ENCODE results near the gene PDE2A.
A peak's percentile ranks its signal among the peaks of the same experiment; 100 is the strongest.

PDE2A gene

DNA sequence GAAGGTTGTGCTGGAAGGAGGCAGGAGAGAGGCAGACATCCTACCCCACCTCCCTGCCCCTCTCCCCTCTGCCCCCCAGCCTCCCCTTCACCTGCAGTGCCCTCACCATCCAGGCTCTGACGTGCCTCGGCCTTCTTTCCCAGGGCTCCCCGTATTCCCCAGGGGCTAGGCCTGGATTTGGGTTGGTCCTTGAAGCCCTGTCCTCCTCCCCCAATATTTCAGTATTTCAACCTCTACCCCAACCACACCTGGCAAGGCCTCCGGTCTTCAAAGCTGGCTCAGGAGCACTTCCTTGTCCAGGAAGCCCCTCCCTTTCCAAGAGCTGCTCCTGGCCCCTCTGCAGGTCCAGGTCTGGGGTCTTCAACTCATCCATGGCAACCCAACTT, 8.6 kb upstream of the PDE2A start:
- no peak for DNase-seq (ENCODE audit: low spot score)

DNA sequence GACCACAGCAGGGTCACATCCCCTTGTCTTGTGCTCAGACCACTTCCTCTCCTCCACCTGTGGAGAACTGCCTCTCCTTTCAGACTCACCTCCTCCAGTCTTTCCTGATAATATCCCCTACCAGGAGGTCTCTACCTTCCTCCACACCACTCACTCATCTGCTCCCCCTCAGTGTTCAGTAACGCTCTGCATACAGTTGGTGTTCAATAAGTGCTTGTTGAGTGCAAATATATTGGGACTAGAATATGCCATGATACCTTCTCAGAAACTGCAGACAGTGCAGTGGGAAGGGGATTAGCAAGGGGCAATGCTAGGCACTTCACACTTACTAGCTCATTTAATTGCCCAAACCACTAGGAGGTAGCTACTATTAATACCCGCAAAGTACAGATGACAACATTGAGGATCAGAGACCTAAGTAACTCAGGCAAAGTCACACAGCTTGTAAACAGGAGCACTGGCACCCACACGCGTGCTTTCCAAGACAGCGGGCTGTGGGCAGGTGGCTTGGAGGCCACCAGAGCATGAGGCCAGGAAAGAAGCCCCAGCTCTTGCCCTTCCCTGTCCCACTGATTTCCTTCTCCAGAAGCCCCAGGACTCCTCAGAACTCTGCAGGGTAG, 8.1 kb upstream of the PDE2A start:
- no peak for DNase-seq (ENCODE audit: low spot score)

DNA sequence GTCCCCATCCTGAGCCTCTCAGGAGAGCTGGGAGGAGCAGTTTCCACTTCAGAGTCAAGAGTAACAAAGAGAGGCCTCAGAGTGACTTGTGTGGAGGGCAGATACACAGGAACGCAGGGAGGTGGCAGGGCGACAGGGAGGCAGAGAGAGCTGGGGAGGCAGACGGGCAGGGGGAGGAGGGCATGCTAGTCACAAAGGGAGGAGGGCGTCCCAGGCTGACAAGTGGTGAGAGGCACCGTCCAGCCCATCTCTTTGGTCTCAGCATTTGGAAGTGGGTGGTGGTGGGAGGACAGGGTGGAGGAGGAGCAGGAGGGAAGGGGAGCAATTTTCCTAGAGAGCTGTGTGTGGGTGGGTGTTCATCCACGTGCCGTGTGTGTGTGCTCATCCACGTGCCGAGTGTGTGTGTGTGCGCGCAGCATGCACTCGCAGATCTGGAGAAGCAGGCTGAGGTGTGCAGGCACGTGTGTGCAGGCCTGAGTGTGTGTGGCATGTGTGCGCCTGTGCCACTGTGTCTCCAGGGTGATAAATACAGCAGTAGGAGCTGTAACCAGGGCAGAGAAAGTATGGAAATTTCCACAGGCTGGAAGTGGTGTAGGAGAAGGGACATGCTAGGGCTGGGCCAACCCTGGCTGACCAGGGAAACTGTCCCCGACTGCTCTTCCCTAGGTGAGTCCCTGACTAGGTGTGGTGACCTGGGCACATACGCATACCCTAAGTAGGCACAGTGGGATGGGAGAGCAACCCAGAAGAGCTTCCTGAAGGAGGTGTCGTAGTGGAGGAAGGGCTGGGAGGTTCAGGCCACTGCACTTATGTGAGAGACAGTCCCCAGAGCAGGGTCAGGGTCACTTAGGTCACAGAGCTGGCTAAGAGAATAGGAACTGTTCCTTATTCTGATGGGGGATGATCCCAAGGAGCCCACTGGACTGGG, 7.3 kb upstream of the PDE2A start:
- no peak for DNase-seq (ENCODE audit: low spot score)

DNA sequence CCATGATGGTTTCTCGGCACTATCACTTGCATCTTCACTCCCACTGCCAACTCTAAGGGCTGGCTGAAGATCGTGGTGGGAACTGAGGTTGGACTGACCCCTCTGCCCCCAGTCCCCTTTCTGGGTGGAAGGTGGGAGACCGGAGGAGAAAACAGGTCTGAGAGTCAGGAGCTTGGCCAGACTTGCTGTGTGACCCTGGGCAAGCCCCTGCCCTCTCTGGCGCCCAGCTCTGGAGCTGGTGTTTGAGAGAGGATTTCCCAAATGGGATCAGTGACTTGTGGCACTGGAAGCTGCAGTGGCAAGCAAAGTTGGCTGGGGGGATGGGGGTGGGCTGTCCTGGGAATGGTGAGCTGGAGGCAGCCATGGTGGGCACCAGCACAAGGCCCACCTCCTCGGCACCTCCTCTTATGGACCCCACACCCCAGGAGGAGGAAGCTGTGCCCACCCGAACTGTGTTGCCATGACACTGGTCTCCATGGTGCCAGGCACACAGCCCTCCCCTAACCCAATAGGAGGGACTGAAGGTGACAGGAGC, 6.5 kb upstream of the PDE2A start:
- no peak for DNase-seq (ENCODE audit: low spot score)

DNA sequence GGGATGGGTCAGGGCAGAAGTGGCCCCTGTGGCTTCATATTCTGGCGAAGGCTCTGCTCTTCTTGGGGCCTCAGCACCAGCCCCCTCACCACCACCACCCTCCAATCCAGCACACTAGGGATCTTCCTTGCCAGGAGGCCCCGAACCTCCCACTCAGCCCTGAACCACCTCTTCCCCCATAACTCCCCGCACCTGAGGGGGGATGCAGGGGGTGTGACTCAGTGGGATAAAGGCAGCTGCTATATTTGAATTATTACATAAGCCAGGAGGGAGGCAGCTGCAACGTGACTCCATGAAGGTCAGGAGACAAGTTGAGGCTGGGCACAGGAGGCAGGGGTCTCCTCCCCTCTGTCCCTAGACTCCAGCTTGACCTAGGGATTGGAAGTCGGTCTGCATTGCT, 5.6 kb upstream of the PDE2A start:
- DNase-seq (ENCODE audit: low spot score): no peak

DNA sequence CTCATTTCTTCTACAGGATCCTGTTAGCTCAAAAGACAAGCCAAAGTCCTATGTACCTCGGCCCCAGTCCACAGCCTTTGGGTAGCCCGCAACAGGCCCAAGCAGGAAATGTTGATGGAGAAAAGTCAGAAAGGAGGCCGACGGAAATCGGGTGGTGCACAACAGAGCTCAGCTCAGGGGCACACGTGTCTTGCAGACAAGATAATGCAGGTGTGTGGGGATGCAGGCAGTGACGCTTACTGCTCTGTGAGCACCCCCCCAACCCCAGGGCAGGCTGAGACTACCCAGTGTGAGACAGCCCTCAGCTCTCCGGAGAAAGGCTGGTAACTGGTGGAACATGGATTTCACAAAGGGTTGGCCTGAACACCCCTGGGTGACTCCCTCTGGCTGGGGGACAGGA, 4.3 kb upstream of the PDE2A start:
- no peak for DNase-seq (ENCODE audit: low spot score)

DNA sequence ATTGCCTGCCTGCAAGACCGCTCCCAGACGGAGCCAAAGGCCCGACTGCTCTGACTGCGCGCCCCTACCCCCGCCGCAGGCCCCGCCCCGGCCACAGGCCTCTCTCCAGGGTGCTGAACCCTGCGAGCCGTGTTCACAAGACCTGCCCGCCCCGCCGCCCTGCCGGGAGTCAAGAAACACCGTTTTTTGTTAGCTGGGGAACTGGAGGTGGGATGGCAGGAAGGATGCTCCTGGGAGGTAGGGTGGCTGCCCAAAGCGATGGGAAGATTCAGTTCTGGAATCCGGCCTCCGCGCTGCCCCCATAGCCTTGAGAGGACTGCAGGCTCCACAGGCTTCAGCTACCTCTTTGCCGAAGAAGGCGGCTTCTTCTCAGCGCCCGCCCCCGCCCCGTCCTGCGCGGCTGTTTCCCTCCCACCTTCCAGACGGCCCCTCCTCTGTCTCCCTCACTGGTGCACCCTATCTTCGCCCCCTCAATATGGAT, 2.7 kb upstream of the PDE2A start:
- DNase-seq (ENCODE audit: low spot score): peak; percentile 39

DNA sequence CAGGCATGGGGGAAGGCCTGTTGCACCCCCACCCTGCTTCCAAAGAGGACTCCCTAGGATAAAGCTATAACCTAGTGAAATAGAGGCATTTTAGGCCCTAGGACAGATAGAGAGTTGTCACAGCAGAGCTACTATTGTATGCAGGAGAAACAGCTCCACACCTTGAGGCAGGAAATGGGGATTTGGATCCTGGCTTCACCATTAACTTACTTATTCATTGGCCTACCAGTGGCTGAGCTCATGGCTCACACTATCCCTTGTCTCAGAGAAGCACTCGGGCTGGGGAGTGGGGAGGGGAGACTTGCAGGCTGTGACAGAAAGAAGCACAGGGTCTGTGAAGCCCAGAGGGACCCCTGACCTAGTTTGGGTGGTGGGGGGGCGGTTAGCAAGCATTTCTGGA, 999 bp upstream of the PDE2A start:
- DNase-seq (ENCODE audit: low spot score): no peak

DNA sequence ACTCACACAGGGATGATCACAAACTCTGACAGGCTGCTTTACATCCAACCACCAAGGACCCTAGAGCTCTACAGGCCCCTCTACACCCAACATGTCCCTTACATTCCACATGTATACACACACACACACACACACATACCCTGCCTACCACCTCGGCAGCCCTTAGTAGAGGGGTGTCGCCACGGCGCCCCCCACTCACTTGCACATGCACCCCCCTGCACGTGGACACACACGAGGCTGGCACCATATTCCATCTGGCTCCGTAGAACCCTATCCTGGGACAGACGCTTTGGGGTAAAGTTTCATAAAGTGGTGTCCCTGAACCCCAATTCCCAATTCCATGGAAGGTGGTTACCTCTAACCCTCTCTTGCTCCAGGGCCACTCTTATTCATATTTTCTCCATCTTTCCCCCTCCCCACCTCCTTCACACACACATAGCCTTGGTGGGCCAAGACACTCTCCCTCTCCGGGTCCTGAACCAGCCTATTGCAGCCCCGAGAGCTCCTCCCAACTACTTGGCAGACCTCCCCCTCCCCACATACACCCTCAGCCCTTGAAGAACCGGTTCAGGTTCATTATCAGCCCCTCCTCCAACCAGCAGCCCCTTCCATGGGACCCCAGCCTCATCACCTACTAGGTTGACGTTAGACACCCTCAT, 809 bp downstream of the PDE2A start:
- DNase-seq (ENCODE audit: low spot score): no peak

DNA sequence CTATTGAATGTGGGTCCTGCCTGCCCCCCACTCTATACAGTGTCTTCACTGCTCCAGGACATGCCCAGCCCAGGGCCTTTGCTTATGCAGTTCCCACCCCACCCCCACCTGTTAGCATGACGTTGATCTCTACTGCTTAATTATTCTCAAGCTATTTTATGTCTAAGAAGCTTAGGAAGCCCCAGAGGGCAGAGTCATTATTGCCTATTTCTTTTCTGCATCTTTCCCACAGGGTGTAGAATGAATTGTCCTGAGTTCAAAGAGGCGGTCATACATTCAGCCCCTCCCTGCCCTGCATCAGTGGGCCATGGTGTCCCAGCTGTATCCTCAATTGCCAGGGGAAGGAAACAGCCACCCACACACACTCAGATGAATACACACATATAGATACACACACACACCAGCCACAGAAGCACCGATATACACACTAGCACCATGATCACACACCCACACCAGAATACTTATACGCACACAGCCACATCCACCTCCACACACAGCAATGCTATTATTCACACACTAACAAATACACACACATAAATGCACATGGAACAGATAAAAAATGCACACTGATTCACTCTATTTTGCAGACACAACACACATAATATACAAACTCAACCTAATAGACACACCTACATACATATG, 1.5 kb downstream of the PDE2A start:
- no peak for DNase-seq (ENCODE audit: low spot score)

DNA sequence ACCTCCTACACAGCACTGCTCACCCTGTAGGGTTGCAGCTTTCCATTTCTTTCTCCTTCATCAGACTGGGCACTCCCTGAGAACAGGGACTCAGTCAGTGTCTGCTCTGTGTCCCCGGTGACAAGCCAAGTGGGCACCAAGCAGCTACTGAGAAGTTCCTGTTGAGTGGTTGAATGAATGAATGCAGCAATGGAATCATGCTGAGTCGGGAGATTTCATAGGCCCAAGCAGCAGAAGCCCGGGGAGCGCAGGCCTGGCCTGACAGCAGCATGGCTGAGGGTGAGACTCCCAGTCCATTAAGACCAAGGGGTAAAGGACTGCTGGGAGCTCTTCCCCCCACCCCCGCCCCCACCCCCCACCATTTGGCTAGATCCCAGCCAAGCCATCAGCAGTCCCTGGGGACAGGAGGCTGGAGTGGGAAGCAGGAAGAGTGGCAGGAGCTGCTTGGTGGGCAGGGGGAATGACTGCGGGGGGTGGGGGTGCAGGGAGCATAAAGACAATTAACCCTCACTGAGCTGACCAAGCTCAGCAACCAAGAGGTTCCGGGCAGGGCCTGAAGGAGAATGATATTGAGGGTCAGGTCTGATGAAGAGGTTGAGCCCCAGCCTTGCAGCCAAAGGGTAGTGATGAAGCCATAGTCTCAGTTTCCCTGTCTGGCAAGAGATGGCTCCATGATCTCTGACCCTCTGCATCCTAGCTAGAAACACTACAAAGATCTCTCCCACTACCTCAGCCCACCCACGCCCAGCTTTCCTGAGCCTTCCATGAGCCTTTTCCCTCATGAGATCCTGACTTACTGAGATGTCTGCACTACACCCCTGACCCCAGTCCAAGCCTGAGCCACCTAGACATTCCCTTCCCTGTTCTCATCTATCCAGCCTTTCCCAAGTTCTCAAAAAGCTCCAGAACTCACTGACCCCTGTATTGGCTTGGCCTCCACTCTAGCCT, 2.8 kb downstream of the PDE2A start:
- no peak for DNase-seq (ENCODE audit: low spot score)

DNA sequence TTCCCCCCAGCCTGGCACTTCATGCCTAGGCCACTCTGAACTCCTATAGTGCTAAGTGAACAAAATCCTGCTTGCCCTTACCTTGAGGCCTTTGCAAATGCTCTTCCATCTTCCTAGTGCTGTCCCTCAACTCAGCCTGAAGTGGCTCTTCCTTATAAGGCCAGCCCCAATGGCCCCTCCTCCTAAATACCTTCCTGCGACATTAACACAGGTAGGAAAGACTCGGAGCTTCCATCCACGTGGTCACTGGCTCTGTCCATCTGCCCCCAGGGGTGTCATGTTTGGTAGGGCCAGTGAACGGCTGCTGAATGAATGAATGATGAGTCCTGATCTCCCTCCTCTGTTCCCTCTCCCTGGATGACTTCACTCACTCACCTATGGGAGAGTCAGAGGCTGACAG, 4.2 kb downstream of the PDE2A start:
- DNase-seq (ENCODE audit: low spot score): no peak

DNA sequence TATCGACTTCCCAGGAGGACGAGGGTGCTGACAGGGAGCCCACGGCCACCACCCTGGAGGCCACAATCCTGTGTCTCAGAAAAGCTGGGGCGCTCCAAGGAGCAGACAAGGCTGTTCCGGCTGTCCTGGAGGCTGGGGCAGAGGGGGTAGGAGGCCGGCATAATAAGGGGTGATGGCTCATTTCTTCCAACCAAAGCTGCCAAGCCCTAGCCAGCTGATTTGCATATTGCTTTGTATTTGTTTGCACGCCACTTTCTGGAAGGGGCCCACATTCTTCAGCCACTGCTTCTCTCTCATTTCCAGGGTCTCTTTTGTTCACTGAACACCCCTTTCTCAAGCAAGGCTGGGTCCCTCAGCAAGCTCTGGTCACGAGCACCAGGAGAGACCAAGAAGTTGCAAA, 4.7 kb downstream of the PDE2A start:
- DNase-seq (ENCODE audit: low spot score): no peak

DNA sequence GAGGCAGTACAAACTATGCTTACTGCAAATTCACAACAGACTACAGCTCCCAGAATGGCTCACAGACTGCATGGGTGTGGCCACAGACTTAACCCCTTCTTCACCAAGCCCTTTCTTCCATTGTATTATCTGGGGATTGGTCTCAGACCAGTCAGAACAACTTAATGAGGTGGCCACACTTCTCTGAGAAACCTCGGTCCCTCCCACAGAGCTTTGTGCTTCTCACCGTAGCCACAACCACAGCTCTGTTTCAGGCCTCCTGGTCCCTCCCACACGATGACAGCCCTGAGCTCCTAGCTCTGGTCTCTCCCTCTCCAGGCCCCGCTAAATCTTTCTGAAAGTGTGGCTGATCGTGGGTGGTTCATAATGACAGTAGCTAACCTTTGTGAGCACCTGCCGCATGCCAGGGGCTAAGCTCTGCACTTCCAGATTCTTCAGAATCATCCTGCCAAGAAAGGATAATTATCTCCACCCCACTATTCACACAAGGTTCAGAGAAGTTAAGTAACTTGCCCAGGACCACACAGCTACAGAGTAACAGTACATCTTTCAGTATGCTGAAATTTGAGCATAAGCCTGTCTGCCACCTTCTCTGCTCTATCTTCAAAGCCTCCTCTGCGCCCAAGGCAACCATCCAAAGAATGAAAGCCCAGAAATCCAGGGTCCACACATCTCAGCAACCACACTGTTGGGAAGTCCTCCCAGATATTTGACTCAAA, 5.4 kb downstream of the PDE2A start:
- DNase-seq (ENCODE audit: low spot score): peak; percentile 79

DNA sequence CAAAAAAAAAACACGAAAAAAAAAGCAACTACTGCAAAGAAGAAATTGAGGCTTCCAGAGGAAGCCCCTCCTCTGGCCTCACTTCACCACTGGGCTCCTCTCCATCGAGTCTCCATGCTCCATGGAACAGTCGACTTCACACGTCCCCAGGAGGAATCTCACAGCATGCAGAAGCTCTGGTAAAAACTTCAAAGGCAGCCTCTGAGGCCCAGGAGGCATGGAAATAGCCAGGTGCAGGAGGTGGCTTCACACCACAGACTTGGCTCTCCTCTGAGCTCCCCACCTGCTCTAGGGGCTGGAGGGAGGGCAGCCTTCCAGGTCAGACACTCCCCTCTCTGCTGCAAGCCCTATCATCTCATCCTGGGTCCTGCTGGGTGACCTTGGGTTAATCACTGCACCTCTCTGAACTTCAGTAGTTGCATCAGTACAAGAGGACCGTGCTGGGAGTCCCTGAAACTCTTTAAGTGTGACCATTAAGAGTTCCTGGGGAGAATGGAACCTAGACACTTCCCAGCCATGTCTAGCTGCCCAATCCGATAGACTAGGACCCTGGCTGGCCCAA, 8.2 kb downstream of the PDE2A start:
- DNase-seq (ENCODE audit: low spot score): no peak

DNA sequence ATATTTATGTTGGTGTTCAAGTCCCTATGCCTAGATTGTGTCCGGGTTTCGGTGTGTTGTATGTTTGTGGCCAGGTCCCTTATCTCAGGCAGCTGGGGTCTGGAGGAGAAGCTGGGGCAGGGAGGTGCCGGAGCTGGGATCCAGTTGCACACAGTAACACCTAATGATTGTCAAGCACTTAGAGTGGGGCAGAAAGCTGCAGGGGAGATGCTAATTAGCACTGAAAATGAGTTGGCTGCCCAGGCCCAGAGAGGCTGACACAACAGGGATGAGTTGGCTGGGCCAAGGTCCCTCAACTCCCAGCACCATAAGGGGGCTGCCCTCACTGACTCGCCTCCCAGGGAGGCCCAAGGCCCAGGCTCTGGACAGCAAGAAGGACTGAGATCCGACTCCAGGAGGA, 12.2 kb downstream of the PDE2A start:
- DNase-seq (ENCODE audit: low spot score): no peak

DNA sequence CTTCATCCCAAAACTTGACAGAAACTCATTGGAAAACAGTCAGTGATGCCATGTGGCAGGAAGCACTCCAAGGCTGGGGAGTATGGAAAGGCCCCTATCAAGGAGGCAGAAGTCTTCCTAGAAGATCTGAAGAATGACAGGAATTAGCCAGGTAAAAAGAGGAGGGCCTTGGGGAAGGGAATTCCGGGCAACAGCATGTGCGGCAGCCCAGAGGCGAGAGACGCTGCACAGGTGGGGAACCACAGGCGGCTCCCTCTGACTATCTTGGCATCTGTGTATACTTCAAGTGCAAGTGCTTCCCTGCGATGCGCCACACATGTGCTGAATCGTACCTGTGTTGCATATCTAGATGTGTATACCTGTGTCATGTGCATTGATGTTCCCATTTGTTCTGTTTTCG, 12.7 kb downstream of the PDE2A start:
- DNase-seq (ENCODE audit: low spot score): no peak

DNA sequence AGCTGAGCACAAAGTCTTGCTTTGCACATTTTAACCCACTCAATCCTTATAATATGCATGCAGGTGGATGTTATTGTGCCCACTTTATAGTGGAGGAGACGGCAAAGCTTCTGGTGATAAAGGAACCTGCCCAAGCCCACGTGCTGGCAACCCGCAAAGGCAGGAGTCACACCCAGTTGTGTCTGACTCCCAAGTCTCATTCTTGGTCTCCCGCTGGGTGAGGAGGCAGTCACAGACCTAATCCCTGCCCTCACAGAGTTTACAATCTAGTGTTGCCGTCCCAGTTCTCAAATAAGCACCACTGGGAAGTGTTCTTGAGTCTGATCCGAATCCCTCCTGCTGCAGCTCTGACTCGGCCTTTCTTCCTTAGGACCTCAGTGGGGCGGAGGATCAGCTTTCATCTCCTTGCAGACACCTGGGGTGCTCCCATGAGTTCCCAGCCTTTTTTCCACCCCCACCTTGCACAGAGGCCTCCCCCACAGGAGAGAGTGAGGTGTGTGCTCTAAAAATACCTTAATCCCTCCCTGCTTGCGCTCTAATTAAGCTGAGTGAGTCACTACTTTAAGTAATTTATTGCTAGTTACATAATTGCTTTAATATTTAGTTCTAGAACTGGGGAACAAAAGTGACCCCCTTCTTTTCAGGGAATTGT, 15.1 kb downstream of the PDE2A start:
- DNase-seq (ENCODE audit: low spot score): no peak

DNA sequence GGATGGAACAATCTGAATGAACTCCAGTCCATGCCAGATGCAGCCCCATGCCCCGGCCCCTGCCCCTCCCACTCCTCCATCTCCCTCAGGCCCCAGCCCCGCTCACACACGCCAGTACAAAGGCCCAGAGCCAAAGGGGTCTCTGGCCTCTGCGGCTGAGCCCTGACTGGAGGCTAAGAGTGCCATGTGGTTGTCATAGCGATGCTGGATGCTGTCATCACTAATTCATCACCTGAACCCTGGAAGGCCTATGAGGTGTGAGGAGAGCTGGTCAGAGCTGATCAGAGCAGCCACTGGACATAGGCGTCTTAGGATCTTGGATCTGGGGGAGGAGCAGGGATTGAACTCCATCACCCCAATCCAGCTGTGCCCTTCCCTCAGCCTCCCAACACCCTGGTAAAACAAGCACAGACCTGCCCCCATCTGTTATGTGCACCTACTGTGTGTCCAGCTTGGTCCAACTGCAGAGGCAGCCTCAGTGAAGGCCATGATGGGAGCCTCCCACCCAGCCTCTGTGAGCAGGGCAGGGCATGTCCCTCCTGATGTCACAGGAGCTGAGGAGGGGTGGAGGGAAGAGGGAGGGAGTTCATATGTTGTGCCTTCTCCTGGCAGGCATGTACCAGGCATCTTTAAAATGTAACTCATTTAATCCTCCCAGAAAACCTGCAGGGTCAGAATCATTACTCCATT, 16.7 kb downstream of the PDE2A start:
- DNase-seq (ENCODE audit: low spot score): no peak
